H9 (cell line): ENCODE results near the gene OR4D1. TPM values are rescaled to one million over a fixed set of nuclear protein-coding genes. Genes with fewer than 3 reads are reported as not detected.

Experiments
- DNase-seq: peaks from one replicate; pipeline ENCODE4 v3.0.0-alpha.2; 2017
- H2AFZ ChIP-seq: one replicate; pipeline ENCODE4 v1.6.1; 2013; ENCODE audit warnings: mild to moderate bottlenecking, low read length, control low read depth, moderate library complexity
- H2AK5ac ChIP-seq: 2 replicates; pipeline ENCODE4 v1.6.1; 2013; ENCODE audit warnings: low read length, control low read depth, mixed read lengths; ENCODE audit not compliant: insufficient read length
- H2BK120ac ChIP-seq: one replicate; pipeline ENCODE4 v1.6.1; 2013; ENCODE audit warnings: low read depth, mild to moderate bottlenecking, low read length, control low read depth, inconsistent platforms; ENCODE audit not compliant: poor library complexity, severe bottlenecking
- H2BK12ac ChIP-seq: 2 replicates; pipeline ENCODE4 v1.6.1; 2013; ENCODE audit warnings: low read length, control low read depth, mixed read lengths, low read depth; ENCODE audit not compliant: insufficient read length
- H2BK15ac ChIP-seq: 2 replicates; pipeline ENCODE4 v1.6.1; 2013; ENCODE audit warnings: low read depth, low read length, control low read depth
- H2BK20ac ChIP-seq: one replicate; pipeline ENCODE4 v1.6.1; 2013; ENCODE audit warnings: low read depth, mild to moderate bottlenecking, low read length, control low read depth, inconsistent platforms; ENCODE audit not compliant: poor library complexity, severe bottlenecking
- H2BK5ac ChIP-seq: 2 replicates; pipeline ENCODE4 v1.6.1; 2013; ENCODE audit warnings: low read length, control low read depth, mixed read lengths; ENCODE audit not compliant: insufficient read length
- H3K14ac ChIP-seq: 2 replicates; pipeline ENCODE4 v1.6.1; 2013; ENCODE audit warnings: low read length, control low read depth; ENCODE audit not compliant: insufficient read depth
- H3K18ac ChIP-seq: 2 replicates; pipeline ENCODE4 v1.6.1; 2013; ENCODE audit warnings: low read depth, mild to moderate bottlenecking, mixed read lengths, low read length, control low read depth; ENCODE audit not compliant: insufficient read length
- H3K23ac ChIP-seq: 2 replicates; pipeline ENCODE4 v1.6.1; 2013; ENCODE audit warnings: low read length, control low read depth, mixed read lengths, low read depth; ENCODE audit not compliant: insufficient read length
- H3K23me2 ChIP-seq: 2 replicates; pipeline ENCODE4 v1.6.1; 2013; ENCODE audit warnings: low read depth, mild to moderate bottlenecking, mixed read lengths, low read length, control low read depth; ENCODE audit not compliant: insufficient read length, poor library complexity, severe bottlenecking
- H3K27ac ChIP-seq: 2 replicates; pipeline ENCODE4 v1.5.1; 2013; ENCODE audit warnings: low read length, control low read depth, mixed read lengths, low read depth; ENCODE audit not compliant: insufficient read length
- H3K27me3 ChIP-seq: 2 replicates; pipeline ENCODE4 v1.6.1; 2013; ENCODE audit warnings: low read length, control low read depth, inconsistent platforms; ENCODE audit not compliant: insufficient read depth
- H3K4ac ChIP-seq: 2 replicates; pipeline ENCODE4 v1.6.1; 2013; ENCODE audit warnings: low read depth, mild to moderate bottlenecking, control low read depth, inconsistent platforms, low read length, moderate library complexity
- H3K4me1 ChIP-seq: 2 replicates; pipeline ENCODE4 v1.6.1; 2013; ENCODE audit warnings: low read length, control low read depth, inconsistent platforms; ENCODE audit not compliant: insufficient read depth
- H3K4me2 ChIP-seq: 2 replicates; pipeline ENCODE4 v1.6.1; 2013; ENCODE audit warnings: low read length, control low read depth, mixed read lengths; ENCODE audit not compliant: insufficient read length, insufficient read depth
- H3K56ac ChIP-seq: 2 replicates; pipeline ENCODE4 v1.6.1; 2013; ENCODE audit warnings: low read depth, mild to moderate bottlenecking, mixed read lengths, low read length, control low read depth; ENCODE audit not compliant: insufficient read length
- H3K79me1 ChIP-seq: 2 replicates; pipeline ENCODE4 v1.6.1; 2013; ENCODE audit warnings: low read depth, mild to moderate bottlenecking, moderate library complexity, low read length, control low read depth, inconsistent platforms; ENCODE audit not compliant: insufficient read depth, poor library complexity, severe bottlenecking
- H3K79me2 ChIP-seq: 2 replicates; pipeline ENCODE4 v1.6.1; 2013; ENCODE audit warnings: low read length, control low read depth, inconsistent platforms; ENCODE audit not compliant: insufficient read depth
- H3K9ac ChIP-seq: 2 replicates; pipeline ENCODE4 v1.6.1; 2013; ENCODE audit warnings: low read length, control low read depth, mixed read lengths; ENCODE audit not compliant: insufficient read length; ENCODE audit errors: extremely low read depth
- H3K9me3 ChIP-seq: one replicate; pipeline ENCODE4 v1.6.1; 2013; ENCODE audit warnings: low read depth, low read length, inconsistent platforms; ENCODE audit not compliant: control insufficient read depth
- H3T11ph ChIP-seq: one replicate; pipeline ENCODE4 v1.6.1; 2013; ENCODE audit warnings: mild to moderate bottlenecking, low read length, control low read depth, inconsistent platforms
- H4K20me1 ChIP-seq: one replicate; pipeline ENCODE4 v1.6.1; 2013; ENCODE audit not compliant: control insufficient read depth, insufficient read length, insufficient read depth
- H4K5ac ChIP-seq: 2 replicates; pipeline ENCODE4 v1.6.1; 2013; ENCODE audit warnings: low read depth, mild to moderate bottlenecking, mixed read lengths, low read length, control low read depth; ENCODE audit not compliant: insufficient read length
- H4K8ac ChIP-seq: replicated peaks from 2 replicates; pipeline ENCODE4 v1.6.1; 2013; ENCODE audit warnings: low read length, control low read depth, mixed read lengths, low read depth; ENCODE audit not compliant: insufficient read length
- H4K91ac ChIP-seq: 2 replicates; pipeline ENCODE4 v1.6.1; 2013; ENCODE audit warnings: low read depth, mild to moderate bottlenecking, moderate library complexity, mixed read lengths, low read length, control low read depth; ENCODE audit not compliant: insufficient read length
- H3K27ac Mint-ChIP-seq, 3 experiments: 2 replicates in 2 of 3; 3 replicates in 1 of 3; pipeline ENCODE4 v1.8.0; 2020 to 2021; ENCODE audit warnings: mixed read lengths in 3 of 3, mild to moderate bottlenecking in 1 of 3, moderate library complexity in 1 of 3
- H3K27me3 Mint-ChIP-seq: 2 replicates; pipeline ENCODE4 v1.8.0; 2021; ENCODE audit warnings: low read depth, mild to moderate bottlenecking, moderate library complexity, mixed read lengths
- H3K36me3 Mint-ChIP-seq, 3 experiments: 2 replicates in 2 of 3; 3 replicates in 1 of 3; pipeline ENCODE4 v1.8.0; 2020 to 2021; ENCODE audit warnings: low read depth in 3 of 3, mixed read lengths in 3 of 3; ENCODE audit not compliant: insufficient read depth in 1 of 3
- H3K4me1 Mint-ChIP-seq, 2 experiments: 2 replicates each; pipeline ENCODE4 v1.8.0; 2020; ENCODE audit warnings: mixed read lengths in 2 of 2
- H3K4me3 Mint-ChIP-seq, 2 experiments: 2 replicates in 1 of 2; 3 replicates in 1 of 2; pipeline ENCODE4 v1.8.0; 2020 to 2021; ENCODE audit warnings: mild to moderate bottlenecking in 2 of 2, mixed read lengths in 2 of 2, moderate library complexity in 1 of 2
- H3K9me3 Mint-ChIP-seq, 2 experiments: 2 replicates in 1 of 2; 3 replicates in 1 of 2; pipeline ENCODE4 v1.8.0; 2020; ENCODE audit warnings: mild to moderate bottlenecking in 2 of 2, mixed read lengths in 2 of 2, moderate library complexity in 1 of 2
- CTCF ChIP-seq: fragments of 200-600 bp; sonication (generic); conservative IDR thresholded peaks from 3 replicates; pipeline ENCODE4 v1.8.0; 2021; ENCODE audit warnings: antibody characterized with exemption, mild to moderate bottlenecking
- WGBS: extraction: QIAGEN DNeasy Blood & Tissue Kit; methylation state at CpG from one replicate; pipeline ENCODE4 v1.1.7; 2013; ENCODE audit warnings: missing lambda C conversion rate, low lambda C conversion rate, mixed read lengths; ENCODE audit not compliant: insufficient read length; ENCODE audit errors: extremely low coverage; 5-methylcytosine and 5-hydroxymethylcytosine counted together
- total RNA-seq: library from RNA; stranded (reverse); gene quantifications from 2 replicates; pipeline ENCODE4 v1.2.1, GENCODE V29; 2021

OR4D1 gene
- total RNA-seq, 1 experiment from 2014 or later = 0.11 TPM

GRCh38 chr17:58148609-58149008 lies 425 bp downstream of the OR4D1 start:
- H3K9ac ChIP-seq = no peak overlapping the region
- no peak overlapping the region for H4K8ac ChIP-seq
- no peak overlapping the region for H4K91ac ChIP-seq
- no peak overlapping the region for H3K56ac ChIP-seq
- H3K23ac ChIP-seq = no peak overlapping the region
- no peaks in the 10 kb centered on the region for H4K20me1 ChIP-seq
- Mint-ChIP-seq H3K9me3 (peaks cover 14 to 17% of the 10 kb centered on the region in 2 experiments), H3K4me1 (peaks cover 3 to 7% of the 10 kb centered on the region in 2 experiments), H3K27ac (no peak overlapping the region), H3K4me3 (no peak overlapping the region), H3K36me3 (peaks cover 2 to 13% (median 5%) of the 10 kb centered on the region in 3 experiments; a peak in 5 of 7 replicates), H3K27me3 (peaks cover 66% of the 10 kb centered on the region)
- no peaks in the 10 kb centered on the region for H3K27me3 ChIP-seq
- no peak overlapping the region for H3K14ac ChIP-seq
- H3K4ac ChIP-seq = no peak overlapping the region
- H3K79me2 ChIP-seq = no peaks in the 10 kb centered on the region
- H3K4me1 ChIP-seq = peaks cover 3% of the 10 kb centered on the region; the same call in 1 of the 2 replicates
- no peaks in the 10 kb centered on the region for H3K9me3 ChIP-seq
- H2BK20ac ChIP-seq = no peak overlapping the region
- no peak overlapping the region for H3T11ph ChIP-seq
- no peak overlapping the region for H2AFZ ChIP-seq
- TF ChIP-seq CTCF = no peak
- no peaks in the 10 kb centered on the region for H3K79me1 ChIP-seq
- H2BK120ac ChIP-seq = no peak overlapping the region
- no CpG with 5 or more reads among the region's 3 CpGs for WGBS
- no peak overlapping the region for H3K27ac ChIP-seq
- H2BK12ac ChIP-seq = no peak overlapping the region
- H3K18ac ChIP-seq = no peak overlapping the region
- H2BK15ac ChIP-seq = no peak overlapping the region
- no peak overlapping the region for H2BK5ac ChIP-seq
- DNase-seq = no peak
- no peak overlapping the region for H2AK5ac ChIP-seq
- H3K4me2 ChIP-seq = no peak overlapping the region
- H4K5ac ChIP-seq = no peak overlapping the region
- no peaks in the 10 kb centered on the region for H3K23me2 ChIP-seq
